GM19463 (cell line): ENCODE measurements around the gene KCNC1.

ENCODE experiments used
- ATAC-seq: cut with Tn5 transposase; IDR thresholded peaks from one replicate; pipeline ENCODE4 v1.9.1; 2021; ENCODE audit warnings: mild to moderate bottlenecking, moderate library complexity; ENCODE audit not compliant: unreplicated experiment

The KCNC1 gene

DNA sequence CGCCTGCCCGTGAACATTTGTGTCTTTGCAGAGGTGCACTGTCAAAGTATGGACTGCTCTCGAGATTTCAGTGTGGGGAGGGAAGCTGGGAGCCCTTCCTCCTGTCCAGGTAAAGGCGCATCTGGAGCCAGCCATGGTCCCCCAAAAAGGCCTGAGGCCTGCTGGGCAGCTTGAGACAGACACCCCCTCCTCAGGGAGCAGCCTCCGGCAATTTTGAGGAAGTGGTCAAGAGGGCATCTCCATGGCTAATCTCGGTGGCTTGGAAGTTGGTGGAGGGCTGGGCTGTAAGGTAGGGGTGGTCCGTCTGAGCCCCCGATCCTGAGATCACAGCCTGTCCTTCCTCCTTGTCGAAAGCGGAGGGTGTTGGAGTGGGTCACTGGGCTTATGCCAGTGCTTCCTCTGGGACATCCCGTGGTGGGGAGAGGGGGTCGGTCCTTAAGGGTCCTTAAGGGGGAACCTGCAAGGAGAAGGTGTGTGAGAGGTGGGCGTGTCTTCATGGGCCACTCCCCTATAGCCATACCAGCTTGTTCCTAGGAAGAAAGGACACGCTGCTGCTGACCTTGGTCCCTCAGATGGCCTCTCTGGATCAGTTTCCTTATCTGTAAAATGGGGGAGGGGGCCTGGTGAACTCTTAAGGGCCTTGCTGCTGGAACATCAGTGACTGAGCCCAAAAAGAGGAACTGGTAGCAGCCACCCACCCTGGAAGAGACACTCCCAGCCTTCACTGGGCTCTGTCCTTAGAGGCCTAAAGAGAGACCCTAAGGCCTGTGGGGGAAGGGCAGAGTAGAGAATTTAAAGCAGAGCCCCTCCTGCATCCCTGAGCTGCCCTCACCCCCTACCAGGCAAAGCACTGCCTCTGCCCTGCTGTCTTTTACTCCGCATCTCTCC lies 2.6 kb downstream of the KCNC1 start:
- ATAC-seq: no peak

DNA sequence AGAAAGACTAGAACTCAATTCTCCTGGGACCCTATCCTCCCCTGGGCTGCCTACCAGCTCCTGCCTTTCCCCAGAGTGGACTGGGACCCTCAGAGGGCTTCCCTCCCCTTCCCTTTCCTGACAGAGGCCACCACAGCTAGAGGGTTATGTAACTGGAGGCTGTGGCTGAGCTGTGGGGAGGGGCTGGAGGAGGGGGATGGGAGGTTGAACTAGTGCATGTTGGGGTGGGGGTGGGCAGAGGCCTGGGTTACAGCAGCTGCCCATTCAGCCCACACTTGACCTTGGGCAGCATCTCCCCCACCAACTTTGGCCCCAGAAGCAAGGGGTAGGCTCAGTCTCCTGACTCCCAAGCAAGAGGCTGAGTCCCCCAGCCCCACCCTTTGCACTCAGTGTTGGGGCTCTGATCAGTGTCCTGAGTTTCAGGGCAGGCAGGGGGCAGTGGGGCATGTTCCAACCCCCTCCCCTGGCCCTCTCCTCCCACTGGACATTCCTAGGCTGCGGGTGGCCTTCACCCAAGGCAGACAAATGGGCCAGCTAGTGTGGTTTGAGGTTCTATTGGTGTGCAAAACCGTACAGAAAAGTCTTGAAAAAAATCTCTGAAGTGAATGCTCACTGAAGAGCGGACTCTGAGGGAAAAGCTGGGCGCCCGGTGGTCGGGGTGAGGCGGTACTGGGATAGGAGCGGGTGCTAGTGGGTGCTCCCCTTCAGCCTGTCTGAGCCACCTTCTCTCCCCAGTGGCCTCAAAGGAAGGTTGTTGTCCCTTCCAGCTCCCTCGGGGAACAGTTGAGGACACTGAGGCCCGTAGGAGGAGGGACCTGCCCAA lies 3.8 kb downstream of the KCNC1 start:
- ATAC-seq: no peak

DNA sequence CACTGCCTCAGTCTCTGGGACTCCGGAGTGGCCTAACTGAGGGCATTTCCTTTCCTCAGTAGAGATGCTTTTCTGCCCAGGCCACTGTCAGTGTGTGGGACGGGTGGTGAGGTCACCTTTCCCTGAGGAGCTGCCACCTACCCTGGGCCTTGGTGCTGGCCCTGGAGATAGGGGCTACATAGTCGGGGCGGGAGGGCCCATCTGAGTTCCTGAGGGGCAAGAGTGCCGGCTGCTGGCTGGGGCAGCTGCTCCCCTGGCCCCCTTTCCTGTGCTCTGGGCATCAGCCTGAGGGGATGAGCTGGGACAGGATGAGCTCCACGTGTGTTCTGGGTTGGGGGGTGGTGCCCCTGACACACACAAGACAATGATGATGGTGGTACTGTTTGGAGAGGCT lies 5.4 kb downstream of the KCNC1 start:
- no peak for ATAC-seq

DNA sequence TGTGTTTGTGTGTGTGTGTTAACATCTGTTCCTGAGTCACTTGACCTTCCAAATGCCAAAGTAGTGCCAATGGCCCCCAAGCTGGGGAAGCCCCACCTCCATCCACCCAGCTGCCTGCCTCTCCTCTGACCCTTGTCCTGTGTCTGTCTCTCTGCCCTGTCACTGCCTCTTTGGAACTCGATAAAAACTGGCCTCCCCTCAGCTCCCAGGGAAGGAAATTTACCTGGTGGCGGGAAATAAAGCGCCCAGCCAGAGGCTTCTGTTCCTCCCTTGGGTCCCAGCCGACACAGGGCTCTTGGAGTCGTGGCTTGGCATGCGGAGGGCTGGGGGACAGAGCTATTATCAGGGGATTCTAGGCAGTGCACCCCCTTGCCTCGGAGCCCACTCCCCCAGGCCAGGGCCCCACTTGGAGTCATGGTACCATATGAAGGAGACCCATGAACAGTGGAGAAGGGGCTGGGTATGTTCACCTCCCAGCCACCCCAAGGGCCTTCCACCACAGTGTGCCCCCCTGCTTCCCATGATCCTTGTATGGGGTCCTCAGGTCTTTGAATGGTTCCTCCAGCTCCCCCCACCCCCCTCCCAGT lies 6.2 kb downstream of the KCNC1 start:
- no peak for ATAC-seq

DNA sequence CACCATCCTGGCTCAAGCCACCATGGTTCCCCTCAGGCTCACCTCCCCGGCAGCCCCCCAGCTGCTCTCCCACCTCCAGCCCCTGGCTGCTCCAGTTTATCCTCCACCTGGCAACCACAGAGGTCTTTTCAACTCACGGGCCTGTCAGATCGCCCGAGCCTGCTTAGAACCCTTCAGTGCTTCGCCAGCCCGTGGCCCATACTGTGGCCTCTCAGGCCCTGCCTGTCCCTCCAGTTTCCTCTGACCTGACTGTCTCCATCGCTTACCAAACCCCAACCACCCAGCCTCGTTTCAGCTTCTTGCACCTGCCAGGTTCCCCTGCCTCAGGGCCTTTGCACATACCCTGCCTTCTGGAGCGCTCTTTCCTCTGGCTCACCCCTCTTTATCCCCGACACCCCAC lies 6.9 kb downstream of the KCNC1 start:
- no peak for ATAC-seq

DNA sequence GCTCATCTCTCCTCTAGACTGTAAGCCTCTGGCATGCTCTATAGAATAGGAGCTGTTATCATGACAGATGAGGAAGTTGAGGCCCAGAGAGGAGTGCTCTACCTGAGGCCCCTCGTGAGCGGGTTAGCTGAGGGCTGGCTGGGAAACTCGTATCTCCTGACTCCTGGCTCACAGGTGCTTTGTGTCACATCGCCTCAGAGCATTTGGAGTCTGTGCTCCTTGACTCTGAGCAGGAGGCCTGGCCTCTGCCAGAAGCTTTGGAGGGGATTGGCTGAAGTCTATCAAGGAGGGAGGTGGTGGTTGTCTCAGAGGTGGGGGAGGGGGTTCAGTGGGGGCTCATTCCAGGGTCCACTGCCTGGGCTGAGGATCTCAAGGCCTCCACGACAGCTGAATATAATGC lies 7.4 kb downstream of the KCNC1 start:
- no peak for ATAC-seq

DNA sequence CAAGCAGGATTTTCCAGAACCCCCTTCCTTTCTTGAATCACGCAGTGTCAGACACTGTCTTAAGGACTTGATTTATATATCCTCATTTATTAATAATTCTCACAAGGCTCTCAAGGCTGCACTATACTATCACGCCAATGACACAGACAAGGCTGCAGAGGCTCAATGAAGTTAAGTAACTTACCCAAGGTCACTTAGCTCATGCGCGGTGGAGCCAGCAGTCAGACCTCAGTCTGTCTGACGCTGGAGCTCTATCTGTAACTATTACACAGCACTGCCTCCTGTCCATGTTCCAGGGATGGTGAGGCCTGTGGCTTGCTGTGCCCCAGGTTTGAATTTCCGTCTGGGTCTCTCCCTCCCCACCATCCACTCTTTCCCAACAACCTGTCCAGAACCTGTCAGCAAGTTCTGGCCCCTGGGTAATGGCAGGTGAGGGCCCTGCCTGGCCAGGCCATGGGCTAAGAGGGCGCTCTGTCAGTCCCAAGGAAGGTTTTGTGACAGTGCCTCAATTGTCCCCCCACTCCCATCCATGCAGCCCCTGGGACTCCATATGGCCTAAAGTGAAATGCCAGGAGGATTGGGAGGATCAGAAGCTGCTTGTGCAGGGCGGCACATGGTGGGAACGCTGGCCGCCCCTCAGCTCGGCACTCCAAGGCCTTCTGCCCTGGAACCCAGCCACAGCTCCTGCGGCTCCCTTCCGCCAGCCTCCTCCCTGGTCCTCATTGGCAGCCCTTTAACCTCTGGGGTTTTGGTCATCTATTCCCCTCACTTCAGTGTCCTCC lies 8.6 kb downstream of the KCNC1 start:
- no peak for ATAC-seq

DNA sequence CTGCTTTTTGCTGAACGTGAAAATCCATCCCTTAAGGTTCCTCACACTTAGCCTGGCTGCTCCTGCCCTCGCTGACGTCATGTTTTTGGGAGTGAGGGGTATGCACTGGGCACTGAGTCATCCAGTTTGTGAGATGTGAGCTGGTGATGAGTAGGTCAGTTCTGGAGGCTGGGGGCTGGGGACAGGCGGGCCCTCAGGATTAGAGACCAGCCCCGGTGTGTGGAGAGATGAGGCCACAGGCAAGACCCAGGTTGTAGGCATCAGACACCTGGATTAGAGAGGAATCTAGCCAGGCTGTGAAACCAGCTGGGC lies 9.2 kb downstream of the KCNC1 start:
- ATAC-seq: no peak

DNA sequence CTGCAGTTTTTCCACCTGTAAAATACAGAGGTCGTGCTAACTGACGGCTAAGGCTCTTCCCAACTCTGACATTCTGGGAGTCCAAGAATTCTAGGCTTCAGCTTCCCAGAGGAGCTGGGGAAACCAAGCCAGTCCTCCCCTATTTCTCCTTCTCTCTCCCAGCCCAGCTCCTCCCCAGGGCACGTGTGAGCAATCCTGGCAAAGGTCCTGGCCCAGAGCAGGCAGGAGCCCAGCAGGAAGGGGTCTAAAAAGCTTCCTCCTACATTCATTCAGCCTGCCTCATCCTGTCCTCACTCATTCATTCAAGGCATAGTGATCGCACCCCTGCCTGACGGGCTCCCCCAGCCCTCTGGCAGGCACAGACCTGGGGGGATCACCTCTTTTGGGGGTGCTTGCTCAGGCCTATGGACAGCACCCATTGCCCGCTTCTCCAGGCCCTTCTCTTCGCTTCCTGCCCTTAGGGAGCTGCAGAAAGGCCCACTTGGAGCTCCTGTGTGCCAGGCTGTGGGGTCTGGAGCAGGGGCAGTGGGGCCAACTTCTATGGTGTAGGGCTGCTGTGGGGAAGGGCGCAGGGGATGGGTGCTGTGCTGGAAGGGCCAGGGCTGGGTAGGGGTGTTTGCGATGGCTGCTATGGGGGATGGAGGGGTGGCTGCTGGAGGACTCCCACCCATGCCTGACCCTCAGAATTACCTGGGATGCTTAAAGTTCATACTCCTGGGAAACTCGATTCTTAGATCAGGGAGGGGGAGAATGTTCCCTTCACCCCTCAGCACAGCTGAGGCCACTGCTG lies 9.8 kb downstream of the KCNC1 start:
- no peak for ATAC-seq

DNA sequence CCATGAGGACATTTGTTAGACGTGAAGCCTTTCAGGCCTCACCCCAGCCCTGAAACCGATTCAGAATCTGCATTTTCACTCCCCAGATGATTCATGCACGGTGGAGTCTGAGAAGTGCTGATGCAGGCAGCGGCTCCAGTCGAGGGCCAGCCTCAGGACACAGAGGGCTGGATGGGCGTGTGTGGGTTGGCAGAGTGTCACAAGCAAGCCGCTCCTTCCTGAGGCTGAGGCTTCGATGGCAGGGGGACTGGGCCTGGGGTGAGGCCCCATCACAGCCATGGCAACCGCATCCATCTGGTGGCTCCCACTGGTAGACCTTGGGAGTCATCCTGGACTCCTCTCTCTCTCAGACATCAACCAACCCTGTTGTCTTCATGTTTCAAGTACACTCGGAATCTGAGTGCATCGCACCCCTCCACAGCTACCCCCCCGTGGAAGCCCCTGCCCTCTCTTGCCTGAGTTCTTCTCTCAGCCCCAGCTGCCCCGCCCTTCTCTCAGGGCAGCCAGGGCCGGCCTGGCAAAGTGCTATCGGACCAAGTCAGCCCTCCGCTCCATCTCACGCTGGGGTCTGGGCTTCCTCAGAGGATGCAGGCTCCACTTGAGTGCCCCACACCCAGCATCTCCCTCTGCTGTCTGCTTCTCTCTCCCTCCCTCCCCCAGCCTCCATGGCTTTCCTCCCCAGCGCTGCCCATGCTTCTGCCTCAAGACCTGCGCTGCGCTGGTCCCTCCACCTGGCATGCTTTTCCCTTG lies 10.6 kb downstream of the KCNC1 start:
- no peak for ATAC-seq

DNA sequence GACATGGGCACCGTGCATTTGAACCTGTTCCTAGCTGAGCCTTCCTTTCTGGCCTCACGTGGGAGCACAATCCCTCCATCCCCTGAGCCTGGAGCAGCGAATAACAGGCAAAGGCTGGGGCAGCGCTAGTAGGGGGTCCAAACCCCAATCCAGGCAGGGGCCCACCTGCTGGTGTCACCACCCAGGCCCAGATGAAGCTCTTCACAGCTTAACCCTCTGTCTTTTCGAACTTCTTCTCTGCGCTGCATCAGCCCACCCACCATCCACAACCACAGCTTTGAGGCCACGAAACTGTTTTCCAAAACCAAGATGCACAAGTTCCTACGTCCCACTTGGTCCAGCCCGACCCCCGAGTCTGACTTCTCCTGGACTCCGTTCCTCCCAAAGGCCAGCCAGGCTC lies 11.5 kb downstream of the KCNC1 start:
- ATAC-seq: no peak

DNA sequence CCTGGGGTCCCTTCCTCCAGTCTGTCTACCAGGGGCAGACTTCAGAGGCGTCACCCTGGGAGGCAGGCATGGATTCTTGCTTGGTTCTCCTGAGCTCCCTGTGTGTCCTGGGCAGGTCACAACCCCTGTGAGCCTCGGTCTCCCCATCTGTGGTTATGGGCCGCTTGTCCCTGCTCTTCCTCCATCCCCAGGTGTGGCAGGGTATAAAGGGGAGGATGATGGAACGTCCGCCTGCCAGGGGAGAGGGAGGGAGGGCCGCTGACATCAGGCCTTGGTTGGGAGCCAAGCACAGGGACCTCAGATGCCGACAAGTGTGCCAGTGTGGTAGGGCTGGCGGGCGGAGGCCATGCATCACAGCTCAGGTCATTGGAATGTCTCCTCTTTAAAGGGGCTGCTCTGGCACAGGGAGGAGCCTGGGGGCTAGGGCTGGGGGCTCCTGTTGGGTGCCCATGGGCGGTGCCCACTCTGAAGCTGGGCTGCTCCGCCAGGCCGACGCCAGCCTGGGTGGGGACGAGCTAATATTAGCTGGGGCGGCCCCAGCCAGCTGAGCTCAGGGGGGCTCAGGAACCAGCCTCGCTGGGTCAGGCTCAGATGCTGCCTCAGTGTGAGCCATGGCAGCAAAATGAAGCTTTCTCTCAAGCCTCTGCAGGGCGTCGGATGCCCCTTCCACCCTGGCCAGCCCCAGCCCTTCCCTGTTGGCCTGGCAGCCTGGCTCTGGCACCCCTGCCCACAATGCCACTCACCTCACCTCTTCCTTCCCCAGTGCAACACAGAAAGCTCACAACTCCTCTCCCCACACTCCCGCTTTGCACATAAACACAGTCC lies 12.8 kb downstream of the KCNC1 start:
- no peak for ATAC-seq

DNA sequence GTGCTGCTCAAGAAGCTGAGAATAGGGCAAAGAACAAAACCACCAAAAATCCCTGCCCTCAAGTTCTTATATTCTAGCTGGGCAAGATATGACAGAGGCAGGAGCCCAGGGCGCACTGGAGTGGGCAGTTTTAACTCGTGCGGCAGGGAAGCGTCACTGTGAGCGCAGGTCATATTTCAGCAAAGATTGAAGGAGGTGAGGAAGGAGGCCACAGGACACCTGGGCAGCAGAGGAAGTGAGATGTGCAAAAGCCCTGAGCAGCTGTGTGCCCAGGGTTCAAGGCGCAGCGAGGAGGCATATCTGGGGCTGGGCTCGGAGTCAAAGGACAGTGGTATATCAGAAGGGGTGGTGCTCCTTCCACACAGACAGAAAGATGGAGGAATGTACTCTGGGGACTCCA lies 13.5 kb downstream of the KCNC1 start:
- no peak for ATAC-seq

DNA sequence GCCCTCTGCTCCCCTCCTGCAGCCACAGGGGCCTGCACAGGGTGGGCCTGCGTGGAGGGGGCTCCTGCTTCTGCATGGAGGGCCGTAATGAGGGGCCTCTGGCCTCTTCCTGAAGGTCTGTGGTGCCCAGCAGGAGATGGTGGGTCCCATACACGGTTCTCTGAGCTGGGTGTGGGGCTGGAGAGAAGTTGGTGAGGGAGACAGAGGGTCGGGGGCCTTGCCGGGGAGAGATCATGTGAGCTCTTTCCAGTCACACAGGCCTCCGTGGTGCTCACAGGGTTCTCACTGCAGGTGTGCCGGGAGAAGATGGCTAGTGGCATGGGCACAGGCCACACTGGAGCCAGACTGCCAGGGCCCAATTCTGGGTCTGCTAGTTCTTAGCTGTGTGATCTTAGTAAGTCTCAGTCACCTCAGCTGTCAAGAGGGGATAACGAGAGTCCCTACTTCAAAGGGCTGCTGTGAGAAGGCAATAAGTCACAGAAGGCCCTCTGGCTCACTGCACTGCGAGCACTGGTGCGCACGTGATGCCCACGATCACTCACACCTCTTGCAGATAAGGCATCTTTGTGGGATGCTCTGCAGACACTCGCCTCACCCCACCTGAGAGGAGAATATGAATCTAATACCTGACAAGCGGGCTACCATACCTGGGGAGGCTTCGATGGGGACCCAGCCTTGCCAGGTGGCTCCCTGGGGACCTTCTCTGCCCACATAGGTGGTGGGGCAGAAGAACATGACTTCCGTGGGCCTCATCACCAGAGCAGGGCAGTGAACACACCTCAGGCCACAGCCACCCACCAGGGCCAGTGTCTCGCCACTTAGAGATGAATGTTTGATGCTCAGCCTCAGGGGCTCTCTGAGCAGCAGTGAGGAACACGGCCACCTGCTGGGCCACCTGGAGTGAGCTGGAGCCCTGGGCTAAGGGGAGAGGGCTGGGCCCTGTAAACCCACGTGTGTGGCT lies 14.5 kb downstream of the KCNC1 start:
- no peak for ATAC-seq

DNA sequence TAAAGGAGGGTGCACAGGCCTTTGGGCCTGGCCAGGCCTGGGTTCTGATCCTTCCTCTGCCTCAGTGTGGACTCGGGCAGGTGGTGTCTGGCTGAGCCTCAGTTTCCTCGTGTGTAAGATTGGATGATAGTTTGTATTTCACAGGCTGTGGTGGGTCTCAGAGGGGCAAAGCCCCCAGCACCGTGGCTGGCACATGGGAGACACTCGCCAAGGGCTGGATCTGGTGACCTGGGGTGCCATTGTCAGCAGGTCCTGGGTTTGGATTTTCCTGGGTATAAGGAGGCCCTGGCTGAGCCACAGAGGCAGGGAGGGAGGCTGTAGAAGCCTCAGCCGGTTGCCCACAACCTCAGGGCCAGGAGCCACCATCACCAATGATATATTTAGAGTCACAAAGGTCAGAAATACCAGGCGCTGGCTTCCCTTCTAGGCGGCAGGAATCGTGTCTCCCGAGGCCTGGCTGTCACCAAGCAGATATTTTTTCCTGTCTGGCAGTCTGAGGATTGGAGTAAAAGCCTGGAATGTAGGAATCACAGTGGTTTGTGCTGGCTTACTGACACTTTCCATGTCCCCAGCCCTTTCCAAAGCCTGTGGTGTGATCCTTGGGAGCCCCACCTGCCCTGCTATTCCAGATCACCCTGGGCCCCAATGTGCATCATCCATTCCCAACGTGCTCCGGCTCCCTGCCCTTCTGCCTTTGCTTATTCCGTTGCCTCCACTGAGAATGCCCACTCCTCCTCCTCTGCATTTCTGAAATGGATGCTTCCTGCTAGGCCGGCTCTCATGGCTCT lies 15.6 kb downstream of the KCNC1 start:
- no peak for ATAC-seq

DNA sequence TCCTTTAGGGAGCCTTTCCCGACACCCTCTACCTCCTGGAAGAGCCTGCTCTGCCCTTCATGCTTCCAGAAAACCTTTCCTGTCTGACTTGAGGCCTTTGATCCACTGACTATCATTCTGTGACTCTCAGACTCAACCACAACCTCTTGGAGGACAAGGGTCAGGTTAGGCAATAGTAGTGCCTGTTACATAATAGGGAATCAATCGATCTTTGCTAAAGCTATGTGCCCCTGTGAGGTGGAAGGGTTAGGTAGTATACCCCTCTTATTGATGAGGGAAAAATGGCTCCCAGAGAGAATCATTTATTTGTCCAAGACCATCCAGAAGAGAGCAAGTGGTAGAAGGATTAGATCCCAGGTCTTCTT lies 16.2 kb downstream of the KCNC1 start:
- ATAC-seq: no peak

DNA sequence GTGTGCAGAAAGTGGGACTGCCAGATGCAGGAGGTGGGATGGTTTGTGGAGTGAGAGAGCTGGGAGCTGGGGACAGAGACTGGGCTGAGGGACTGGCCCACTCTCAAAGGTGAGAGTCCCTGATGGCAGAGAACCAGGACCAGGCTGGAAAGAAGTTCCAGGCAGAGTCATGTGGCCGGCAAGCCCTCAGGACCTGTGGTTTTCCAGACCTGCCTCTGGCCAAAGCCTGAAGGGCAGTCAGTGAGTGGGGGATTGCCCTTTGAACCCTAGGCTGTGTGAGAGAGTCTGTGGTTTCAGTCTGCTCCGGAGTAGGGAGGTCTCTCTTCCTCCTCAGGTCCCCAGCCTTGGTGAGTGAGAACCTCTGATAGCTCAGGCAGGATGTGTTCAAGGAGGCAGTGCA lies 17.0 kb downstream of the KCNC1 start:
- ATAC-seq: no peak
